ENCODE data around the gene HIP1.
"Not testable (repeated sequence)": the region's sequence is repeated elsewhere in the genome, so short reads cannot be mapped to it uniquely, and the experiment has no call there.

The HIP1 gene

DNA sequence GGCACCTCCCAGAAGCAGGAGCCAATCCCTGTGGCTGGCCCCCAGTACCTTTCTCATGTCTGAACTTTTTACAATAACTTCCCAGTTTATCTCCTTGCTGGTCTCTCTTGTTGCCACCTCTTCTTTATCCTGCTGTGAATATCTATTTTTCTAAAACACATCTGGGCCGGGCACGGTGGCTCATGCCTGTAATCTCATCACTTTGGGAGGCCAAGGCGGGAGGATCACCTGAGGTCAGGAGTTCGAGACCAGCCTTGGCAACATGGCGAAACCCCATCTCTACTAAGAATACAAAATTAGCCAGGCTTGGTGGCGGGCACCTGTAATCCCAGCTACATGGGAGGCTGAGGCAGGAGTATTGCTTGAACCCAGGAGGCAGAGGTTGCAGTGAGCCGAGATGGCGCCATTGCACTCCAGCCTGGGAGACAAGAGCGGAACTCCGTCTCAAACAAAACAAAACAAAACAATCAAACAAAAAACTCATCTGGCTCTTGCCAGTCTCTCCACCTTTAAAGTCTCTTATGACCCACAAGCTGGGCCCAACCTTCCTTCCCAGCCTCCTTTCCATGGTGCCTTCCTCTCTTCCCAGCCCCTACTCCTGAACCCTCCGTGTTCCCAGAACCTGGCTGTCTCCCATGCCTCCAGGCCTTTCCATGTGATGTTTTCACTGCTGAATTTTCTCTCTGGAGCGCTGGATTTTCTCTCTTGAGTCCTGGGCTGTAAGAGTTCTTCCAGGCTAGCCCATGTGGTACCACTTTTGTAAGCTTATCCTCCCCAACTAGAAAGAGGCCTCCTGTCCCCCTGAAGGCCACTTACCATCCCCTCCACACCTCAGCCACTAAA lies 51.3 kb downstream of the HIP1 start:
- in situ Hi-C loops (cut with MboI; ENCODE audit: low sequenced_read_pairs), result no loop called here

DNA sequence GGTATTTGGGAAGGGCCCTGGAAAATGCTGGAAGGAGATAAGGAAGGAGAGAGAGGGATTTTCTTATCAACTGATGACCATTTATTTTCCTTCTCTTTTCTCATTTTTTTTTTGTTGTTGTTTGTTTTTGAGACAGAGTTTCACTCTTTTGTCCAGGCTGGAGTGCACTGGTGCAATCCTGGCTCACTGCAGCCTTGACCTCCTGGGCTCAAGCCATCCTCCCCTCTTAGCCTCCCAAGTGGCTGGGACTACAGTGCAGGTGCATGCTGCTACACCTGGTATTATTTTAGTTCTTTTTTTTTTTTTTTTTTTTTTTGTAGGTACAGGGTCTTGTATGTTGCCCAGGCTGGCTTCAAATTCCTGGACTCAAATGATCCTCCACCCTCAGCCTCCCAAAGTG lies 52.2 kb downstream of the HIP1 start:
- in situ Hi-C loops (cut with MboI; ENCODE audit: low sequenced_read_pairs), result no loop called here

DNA sequence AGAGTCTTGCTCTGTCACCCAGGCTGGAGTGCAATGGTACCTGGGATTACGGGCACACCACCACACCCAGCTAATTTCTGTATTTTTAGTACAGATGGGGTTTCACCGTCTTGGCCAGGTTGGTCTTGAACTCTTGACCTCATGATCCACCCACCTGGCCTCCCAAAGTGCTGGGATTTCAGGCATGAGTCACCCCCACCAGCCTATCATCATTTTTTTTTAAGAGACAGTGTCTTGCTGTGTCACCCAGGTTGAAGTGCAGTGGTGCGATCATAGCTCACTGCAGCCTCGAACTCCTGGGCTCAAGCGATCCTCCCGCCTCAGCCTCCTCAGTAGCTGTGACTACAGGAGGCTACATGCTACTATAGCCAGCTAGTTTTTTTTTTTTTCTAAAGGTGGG lies 56.7 kb downstream of the HIP1 start:
- in situ Hi-C loops (cut with MboI; ENCODE audit: low sequenced_read_pairs), result not testable (repeated sequence)

DNA sequence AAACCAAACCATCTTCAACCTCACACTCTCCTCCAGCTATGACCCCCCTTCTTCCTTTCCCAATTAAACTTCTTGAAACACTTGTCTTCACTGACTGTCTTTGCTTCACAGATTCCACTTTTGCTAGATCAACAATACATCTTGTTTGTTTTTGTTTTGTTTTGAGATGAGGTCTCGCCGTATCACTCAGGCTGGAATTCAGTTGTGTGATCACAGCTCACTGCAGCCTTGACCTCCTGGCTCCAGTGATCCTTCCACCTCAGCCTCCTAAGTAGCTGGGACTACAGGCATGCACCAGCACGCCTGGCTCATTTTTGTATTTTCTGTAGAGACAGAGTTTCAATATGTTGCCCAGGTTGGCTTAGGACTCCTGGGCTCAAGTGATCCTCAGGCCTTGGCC lies 59.7 kb downstream of the HIP1 start:
- in situ Hi-C loops (cut with MboI; ENCODE audit: low sequenced_read_pairs), result no loop called here

DNA sequence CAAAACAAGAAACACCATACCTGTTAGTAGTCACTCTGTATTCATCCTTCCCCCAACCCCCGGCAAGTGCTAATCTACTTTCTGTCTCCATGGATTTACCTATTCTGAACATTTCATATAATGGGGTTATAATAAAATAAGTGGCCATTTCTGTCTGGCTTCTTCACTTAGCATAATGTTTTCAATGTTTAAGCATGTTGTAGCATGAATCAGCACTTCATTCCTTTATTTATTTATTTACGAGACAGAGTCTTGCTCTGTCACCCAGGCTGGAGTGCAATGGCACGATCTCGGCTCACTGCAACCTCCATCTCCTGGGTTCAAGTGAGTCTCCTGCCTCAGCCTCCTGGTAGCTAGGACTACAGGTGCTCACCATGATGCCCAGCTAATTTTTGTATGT lies 69.2 kb downstream of the HIP1 start:
- in situ Hi-C loops (cut with MboI; ENCODE audit: low sequenced_read_pairs), result no loop called here

DNA sequence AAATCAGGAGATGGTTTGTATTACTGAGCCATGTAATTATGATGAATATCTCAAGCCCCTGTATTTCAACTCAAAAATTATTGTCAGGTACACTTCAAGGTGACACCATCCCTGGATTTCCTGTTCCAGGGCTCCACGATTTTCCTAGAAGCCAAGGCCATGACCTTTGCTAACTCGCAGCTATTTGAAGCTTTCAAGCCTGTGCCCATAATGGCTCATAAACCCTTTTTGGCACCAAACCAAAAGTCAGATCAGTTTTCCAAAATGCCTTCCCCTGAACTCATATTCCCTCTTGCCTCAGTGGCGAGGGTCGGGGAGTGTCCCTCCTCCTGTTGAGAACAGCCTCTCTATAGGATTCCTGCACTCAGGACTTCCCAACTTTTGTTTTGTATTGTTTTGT lies 70.8 kb downstream of the HIP1 start:
- in situ Hi-C loops (cut with MboI; ENCODE audit: low sequenced_read_pairs), result no loop called here

DNA sequence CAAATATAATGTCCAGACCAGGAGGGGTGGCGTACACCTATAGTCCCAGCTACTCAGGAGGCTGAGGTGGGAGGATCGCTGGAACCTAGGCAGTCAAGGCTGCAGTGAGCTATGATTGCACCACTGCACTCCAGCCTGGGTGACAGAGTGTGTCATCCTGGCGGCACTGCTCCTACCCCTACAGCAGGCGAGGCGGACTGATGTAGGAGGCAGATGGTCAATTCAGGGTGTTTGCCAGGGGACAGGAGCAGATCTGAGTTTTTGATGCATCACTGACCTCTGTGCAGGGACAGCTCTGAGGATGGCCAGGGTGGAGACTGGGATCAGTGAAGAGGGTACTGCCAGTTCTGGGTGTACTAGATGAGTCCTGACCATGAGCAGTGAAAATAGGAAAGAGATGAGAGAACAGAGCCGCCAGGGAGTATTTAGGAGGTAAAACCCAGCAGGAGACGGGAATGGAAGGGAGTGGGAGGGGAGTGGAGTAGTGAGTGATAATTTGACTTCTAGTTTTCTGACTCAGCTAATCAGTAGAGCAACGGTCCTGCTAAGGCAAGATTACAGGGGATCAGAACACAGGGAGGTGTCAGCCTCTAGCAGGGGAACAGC lies 75.3 kb downstream of the HIP1 start:
- in situ Hi-C loops (cut with MboI; ENCODE audit: low sequenced_read_pairs), result no loop called here

DNA sequence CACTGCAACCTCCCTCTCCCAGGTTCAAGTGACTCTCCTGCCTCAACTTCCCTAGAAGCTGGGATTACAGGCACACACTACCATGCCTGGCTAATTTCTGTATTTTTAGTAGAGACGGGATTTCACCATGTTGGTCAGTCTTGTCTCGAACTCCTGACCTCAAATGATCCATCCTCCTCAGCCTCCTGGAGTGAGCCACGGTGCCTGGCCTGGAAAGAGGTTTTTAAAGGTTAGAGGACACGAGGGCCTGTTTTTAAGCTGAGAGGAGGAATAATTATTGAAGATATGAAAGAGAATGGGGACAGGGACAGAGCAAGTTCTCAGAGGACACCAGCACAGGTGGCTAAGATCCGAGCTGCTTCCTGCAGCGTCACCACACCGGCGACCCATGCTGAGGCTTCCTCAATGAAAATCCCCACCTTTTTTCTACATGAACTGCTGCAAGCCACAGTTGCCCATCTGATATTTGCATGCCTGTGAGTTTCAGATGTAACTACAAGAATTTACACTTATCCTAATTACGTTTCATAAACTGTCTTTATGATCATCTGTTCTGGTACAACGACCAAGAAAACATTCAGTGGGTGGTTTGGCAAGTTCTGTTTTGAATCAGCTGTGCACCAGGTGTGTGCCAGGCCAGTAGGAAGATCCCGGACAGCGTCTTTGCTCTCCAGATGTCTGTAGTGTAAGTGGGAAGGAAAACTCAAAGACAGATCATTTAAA lies 76.0 kb downstream of the HIP1 start:
- in situ Hi-C loops (cut with MboI; ENCODE audit: low sequenced_read_pairs), result no loop called here

DNA sequence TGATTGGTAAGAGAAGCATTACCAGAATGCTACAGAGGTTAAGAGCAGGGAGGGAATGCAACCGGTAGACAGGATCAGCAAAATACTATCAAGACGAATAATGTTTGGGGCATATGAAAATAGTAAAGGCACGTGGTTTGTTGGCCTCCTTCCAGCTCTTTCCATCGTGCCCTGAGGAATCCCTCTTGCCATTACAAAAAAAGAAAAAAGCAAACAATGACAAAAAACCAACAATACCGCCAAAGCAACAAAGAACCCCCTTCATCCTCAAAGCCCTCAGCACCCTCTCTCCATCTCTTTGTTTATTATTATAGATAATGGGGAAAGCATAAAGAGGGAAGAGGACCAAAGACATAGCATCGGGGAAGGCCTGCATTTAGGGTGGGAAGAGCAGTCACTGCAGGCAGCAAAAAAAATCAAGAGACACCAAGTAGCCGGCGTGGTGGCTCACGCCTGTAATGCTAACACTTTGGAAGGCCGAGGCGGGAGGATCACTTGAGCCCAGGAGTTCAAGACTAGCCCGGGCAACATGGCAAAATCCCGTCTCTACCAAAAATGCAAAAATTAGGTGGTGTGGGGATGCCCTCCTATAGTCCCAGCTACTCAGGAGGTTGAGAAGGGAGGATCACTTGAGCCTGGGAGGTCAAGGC lies 78.0 kb downstream of the HIP1 start:
- in situ Hi-C loops (cut with MboI; ENCODE audit: low sequenced_read_pairs), result no loop called here

DNA sequence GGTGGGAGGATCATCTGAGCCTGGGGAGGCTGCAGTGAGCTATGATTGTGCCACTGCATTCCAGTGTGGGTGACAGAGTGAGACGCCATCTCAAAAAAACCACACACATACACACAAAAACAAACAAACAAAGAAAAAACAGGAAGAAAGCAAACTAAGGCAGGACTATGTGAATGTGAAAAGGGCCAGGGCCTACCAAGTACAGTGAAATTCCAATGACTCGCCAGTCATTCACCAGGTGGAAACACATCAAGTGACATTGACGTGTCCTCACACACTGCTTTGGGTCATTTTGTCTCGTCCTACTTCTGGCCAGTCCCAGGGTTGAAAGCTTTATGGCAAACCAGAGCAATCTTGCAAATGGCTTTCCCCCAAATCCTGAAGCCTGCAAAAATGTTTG lies 79.9 kb downstream of the HIP1 start:
- in situ Hi-C loops (cut with MboI; ENCODE audit: low sequenced_read_pairs), result no loop called here

DNA sequence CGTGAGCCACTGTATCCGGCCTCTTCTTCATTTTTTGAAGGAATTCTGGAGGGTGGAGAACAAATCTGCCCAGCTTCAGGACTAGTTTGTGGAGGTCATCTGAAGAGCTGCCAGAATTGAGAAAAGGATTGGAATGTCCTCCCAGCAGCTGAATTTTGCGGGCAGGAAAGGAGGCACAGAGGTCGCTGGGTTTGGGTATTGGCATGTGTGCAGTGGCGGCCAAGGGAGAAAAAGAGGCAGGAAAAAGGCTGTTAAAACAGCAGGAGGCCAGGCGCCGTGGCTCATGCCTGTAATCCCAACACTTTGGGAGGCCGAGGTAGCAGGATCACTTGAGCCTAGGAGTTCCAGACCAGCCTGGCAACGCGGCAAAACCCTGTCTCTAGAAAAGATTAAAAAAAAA lies 80.4 kb downstream of the HIP1 start:
- in situ Hi-C loops (cut with MboI; ENCODE audit: low sequenced_read_pairs), result no loop called here

DNA sequence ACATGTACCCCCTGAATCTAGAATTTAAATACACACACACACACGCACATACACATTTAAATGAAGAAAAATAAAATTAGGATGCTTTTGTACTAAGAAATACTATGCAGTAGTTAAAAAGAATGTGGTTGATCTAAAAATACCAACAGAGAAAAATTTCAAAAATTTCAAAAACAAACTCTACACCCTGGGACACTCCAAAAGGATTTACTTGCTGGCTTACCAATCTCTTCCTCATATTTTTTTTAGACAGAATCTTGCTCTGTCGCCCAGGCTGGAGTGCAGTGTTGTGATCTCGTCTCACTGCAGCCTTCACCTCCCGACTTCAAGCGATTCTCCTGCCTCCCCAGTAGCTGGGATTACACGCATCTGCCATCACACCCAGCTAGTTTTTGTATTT lies 80.9 kb downstream of the HIP1 start:
- in situ Hi-C loops (cut with MboI; ENCODE audit: low sequenced_read_pairs), result no loop called here

DNA sequence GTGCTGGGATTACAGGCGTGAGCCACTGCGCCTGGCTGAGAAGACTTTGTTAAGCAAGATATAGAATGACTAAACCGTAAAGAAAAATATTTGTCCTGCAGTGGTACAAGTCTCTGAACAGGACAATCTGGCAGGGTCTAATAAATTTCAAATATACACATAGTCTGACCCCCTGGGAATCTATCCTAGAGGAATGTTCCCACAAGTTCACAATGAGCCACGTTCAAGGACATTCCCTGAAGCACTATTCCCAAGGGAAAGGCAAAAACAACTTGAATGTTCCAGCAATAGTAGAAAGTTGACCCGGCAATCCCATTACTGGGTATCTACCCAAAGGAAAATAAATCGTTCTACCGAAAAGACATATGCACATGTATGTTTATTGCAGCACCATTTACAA lies 82.0 kb downstream of the HIP1 start:
- in situ Hi-C loops (cut with MboI; ENCODE audit: low sequenced_read_pairs), result no loop called here

DNA sequence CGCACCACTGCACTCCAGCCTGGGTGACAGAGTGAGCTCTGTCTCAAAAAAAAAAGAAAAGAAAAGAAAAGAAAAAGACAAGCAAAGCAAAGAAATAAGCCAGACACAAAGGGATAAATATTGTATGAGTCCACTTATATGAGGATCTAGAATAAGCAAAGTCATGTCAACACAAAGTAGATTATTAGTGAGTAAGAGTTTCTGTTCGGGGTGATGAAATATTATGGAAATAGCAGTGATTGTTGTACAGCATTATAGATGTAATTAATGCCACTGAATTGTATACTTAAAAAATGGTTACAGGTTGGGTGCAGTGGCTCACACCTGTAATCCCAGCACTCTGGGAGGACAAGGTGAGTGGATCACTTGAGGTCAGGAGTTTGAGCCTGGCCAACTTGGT lies 83.2 kb downstream of the HIP1 start:
- in situ Hi-C loops (cut with MboI; ENCODE audit: low sequenced_read_pairs), result no loop called here

DNA sequence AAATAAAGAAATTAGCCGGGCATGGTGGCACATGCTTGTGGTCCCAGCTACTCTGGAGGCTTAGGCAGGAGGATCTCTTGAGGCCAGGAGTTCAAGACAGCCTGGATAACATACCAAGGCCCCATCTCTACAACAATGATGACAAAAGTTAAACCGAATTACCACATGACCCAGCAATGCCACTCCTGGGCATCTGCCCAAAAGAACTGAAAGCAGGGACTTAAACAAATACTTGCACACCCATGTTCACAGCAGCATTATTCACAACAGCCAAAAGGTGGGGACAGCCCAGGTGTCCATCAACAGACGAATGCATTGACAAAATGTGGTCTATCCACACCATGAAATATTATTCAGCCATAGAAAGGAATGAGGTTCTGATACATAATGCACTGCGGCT lies 83.9 kb downstream of the HIP1 start:
- in situ Hi-C loops (cut with MboI; ENCODE audit: low sequenced_read_pairs), result no loop called here

DNA sequence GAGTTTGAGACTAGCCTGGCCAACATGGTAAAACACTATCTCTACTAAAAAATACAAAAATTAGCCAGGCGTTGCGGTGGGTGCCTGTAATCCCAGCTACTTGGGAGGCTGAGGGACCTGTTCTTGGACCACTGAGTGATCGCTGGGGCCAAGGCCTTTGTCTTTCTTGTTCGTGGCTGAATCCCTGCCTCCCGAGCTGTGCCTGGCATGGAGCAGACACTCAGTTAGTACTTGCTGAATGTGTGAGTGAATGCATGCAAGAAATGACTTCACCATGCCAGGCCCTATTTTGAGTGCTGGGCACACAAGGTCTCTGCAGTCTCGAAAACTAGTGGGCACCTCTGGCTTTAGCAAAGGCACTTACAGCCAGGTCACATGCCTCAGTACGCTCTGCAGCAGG lies 85.1 kb downstream of the HIP1 start:
- in situ Hi-C loops (cut with MboI; ENCODE audit: low sequenced_read_pairs), result no loop called here

DNA sequence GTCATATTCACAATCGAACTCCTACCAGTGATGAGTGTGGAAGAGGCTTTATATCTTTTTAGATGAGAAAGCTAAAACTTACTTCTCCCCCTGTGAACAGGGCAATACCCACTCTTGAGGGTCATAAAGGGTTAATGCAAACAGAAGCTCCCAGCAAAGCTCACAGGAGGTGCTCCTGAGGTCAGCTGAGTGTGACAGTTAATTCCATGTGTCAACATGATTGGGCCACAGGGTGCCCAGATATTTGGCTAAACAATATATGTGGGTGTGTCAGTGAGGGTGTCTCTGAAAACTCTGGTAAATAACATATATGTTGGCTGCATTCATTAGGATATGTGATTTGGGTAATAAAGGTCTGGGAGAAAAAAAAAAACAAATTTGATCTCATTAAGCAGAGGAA lies 86.0 kb downstream of the HIP1 start:
- in situ Hi-C loops (cut with MboI; ENCODE audit: low sequenced_read_pairs), result no loop called here

DNA sequence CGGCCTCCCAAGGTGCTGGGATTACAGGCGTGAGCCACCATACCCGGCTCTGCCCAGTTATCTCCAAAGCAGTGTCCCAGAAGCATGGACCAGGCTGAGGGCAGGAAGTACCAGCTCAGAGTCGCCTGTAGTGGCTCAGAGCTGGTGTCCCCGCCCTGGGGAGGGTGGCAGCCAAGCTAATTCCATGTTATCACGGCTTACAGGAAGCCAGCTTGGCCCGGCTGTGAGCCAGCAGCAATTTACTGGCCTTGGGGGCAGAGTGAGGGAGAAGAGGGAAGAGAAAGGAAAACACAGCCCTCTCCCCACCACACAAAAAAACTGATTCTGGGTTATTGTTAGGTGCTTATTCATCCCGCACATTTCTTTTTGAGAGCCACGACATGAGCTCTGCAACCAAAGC lies 88.1 kb downstream of the HIP1 start:
- in situ Hi-C loops (cut with MboI; ENCODE audit: low sequenced_read_pairs), result no loop called here

DNA sequence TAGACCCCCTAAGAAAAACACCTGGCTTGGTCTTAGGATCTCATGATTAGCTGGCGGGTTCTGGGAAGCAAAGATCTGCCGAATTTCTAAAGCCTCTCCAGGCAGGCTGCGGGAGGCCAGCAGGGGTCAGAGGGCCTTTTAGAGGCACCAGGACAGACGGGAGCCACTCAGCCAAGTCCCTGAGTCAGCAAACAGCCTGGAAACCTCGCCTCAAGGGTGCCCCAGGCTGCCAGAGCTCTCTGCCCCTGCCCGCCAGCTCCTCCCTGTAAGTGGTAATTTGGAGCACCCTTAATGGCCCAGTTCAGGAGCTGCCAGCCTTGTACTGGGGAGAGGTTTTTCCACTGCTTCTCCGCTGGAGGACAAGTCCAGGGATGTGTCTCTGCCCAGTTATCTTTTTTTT lies 88.7 kb downstream of the HIP1 start:
- in situ Hi-C loops (cut with MboI; ENCODE audit: low sequenced_read_pairs), result no loop called here

DNA sequence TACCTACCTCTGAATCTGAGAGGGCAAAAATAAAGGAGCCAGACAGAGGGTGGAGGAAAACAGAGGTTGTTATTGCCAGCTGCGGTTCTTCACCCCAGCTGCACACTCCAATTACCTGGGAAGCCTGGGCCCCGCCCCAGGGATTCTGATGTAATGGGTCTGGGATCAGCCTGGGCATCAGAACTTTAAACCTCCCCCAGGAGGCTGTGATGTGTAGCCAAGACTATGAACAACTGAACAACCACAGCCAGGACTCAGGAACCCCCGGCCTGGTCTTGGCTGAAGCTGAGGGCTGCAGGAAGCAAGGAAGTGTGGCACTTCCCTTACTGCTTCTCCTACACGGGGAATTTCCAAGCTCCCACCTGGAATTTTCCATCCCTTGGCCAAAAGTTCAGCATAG lies 89.3 kb downstream of the HIP1 start:
- in situ Hi-C loops (cut with MboI; ENCODE audit: low sequenced_read_pairs), result loop anchor here (25.0 kb wide), 1 partner anchor 363 kb away; no protein-coding TSS in a partner anchor

DNA sequence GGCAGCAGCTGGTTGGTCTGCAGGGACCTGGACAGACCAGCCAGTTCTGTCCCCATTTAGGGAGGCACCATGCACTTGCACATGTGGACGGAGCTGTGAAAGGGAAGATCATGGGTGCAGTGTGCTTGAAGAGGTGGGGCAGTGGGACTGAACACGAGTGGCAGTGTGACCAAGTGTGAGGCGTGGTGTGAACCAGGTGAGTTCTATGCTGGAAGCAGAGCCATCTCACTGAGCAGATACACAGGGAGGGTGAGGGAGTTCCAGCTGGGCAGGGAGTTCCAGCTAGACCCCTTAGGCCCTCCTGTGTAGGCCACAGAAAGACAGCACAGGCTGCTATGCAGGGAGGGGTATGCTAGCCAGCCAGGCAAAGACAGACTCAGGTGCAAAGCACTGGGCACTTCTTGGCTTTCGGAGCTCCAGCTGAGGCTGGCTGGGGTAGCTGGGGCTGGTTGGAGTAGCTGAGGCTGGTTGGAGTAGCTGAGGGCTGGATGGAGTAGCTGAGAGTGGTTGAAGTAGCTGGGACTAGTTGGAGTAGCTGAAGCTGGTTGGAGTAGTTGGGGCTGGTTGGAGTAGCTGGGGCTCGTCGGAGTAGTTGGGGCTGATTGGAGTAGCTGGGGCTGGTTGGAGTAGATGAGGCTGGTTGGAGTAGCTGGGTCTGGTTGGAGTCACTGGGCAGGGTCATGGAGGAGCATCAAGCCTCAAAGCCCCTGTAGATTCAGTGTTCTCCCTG lies 90.9 kb downstream of the HIP1 start:
- in situ Hi-C loops (cut with MboI; ENCODE audit: low sequenced_read_pairs), result loop anchor here (25.0 kb wide), 1 partner anchor 364 kb away; no protein-coding TSS in a partner anchor

Data from HL-60/S4 treated with retinoic acid at 250 ng/mL for 4 days and 3 days (cell line).